Liver (tissue), 9 donors: ENCODE data around the gene TST. TPM values are rescaled to one million over a fixed set of nuclear protein-coding genes. Genes with fewer than 3 reads are reported as not detected.
A peak's percentile ranks its signal among the peaks of the same experiment; 100 is the strongest.

Experiments used
- DNase-seq: peaks from one replicate; pipeline ENCODE4 v3.0.0-alpha.2; 2017; ENCODE audit warnings: low spot score
- H3K27ac ChIP-seq, 2 donors: one replicate each; pipeline ENCODE4 v1.7.0; 2013; ENCODE audit warnings: inconsistent platforms in 2 of 2, low read length in 2 of 2, control low read depth in 1 of 2, low read depth in 1 of 2, mild to moderate bottlenecking in 1 of 2
- H3K27me3 ChIP-seq, 4 donors: one replicate each; pipeline versions ENCODE4 v1.6.1 to v1.7.0; 2013; ENCODE audit warnings: low read length in 3 of 4, inconsistent platforms in 1 of 4, mild to moderate bottlenecking in 1 of 4, moderate library complexity in 1 of 4; ENCODE audit not compliant: control insufficient read depth in 4 of 4, insufficient read depth in 4 of 4
- H3K36me3 ChIP-seq, 4 donors: one replicate each; pipeline versions ENCODE4 v1.6.1 to v1.7.0; 2013; ENCODE audit warnings: low read length in 3 of 4, mild to moderate bottlenecking in 3 of 4, low read depth in 1 of 4, moderate library complexity in 1 of 4; ENCODE audit not compliant: control insufficient read depth in 4 of 4, insufficient read depth in 3 of 4
- H3K4me1 ChIP-seq, 4 donors: one replicate each; pipeline versions ENCODE4 v1.6.1 to v1.7.0; 2013; ENCODE audit warnings: low read length in 3 of 4, mild to moderate bottlenecking in 3 of 4, moderate library complexity in 1 of 4; ENCODE audit not compliant: control insufficient read depth in 4 of 4, insufficient read depth in 4 of 4
- H3K4me3 ChIP-seq, 3 donors: one replicate each; pipeline versions ENCODE4 v1.6.1 to v1.7.0; 2013; ENCODE audit warnings: low read length in 3 of 3, control low read depth in 1 of 3, low read depth in 1 of 3, mild to moderate bottlenecking in 1 of 3
- H3K9ac ChIP-seq, 2 donors: one replicate each; pipeline ENCODE4 v1.7.0; 2013; ENCODE audit warnings: low read length in 2 of 2, mild to moderate bottlenecking in 2 of 2, moderate library complexity in 2 of 2, control low read depth in 1 of 2, low read depth in 1 of 2
- H3K9me3 ChIP-seq, 4 donors: one replicate each; pipeline versions ENCODE4 v1.6.1 to v1.7.0; 2013; ENCODE audit warnings: low read length in 3 of 4; ENCODE audit not compliant: control insufficient read depth in 4 of 4
- ATF3 ChIP-seq: IDR thresholded peaks from 2 replicates; pipeline ENCODE4 v1.6.1; 2016; ENCODE audit warnings: antibody characterized with exemption
- EGR1 ChIP-seq, 2 donors: IDR thresholded peaks; 2 replicates each; pipeline ENCODE4 v1.6.1; 2016 to 2018; ENCODE audit warnings: antibody characterized with exemption in 2 of 2, low read depth in 2 of 2
- FOXA1 ChIP-seq: IDR thresholded peaks from 2 replicates; pipeline ENCODE4 v1.6.1; 2016; ENCODE audit warnings: antibody characterized with exemption
- FOXA2 ChIP-seq: IDR thresholded peaks from 2 replicates; pipeline ENCODE4 v1.6.1; 2016; ENCODE audit warnings: antibody characterized with exemption
- GABPA ChIP-seq, 2 donors: IDR thresholded peaks in 1 of 2; conservative IDR thresholded peaks in 1 of 2; 2 replicates each; pipeline ENCODE4 v1.6.1; 2016; ENCODE audit warnings: antibody characterized with exemption in 2 of 2, mild to moderate bottlenecking in 1 of 2, moderate library complexity in 1 of 2
- HNF4A ChIP-seq, 2 donors: conservative IDR thresholded peaks; 2 replicates each; pipeline ENCODE4 v1.6.1; 2016; ENCODE audit warnings: antibody characterized with exemption in 2 of 2, mild to moderate bottlenecking in 2 of 2
- HNF4G ChIP-seq: IDR thresholded peaks from 2 replicates; pipeline ENCODE4 v1.6.1; 2016; ENCODE audit warnings: antibody characterized with exemption
- JUND ChIP-seq, 2 donors: IDR thresholded peaks; 2 replicates each; pipeline ENCODE4 v1.6.1; 2016; ENCODE audit warnings: antibody characterized with exemption in 2 of 2
- NR2F2 ChIP-seq: IDR thresholded peaks from 2 replicates; pipeline ENCODE4 v1.6.1; 2016; ENCODE audit warnings: antibody characterized with exemption
- RAD21 ChIP-seq, 2 donors: IDR thresholded peaks; 2 replicates each; pipeline ENCODE4 v1.6.1; 2016; ENCODE audit warnings: antibody characterized with exemption in 2 of 2, mild to moderate bottlenecking in 2 of 2
- REST ChIP-seq: IDR thresholded peaks from 2 replicates; pipeline ENCODE4 v1.6.1; 2016; ENCODE audit warnings: antibody characterized with exemption, mild to moderate bottlenecking
- RXRA ChIP-seq, 2 donors: IDR thresholded peaks; 2 replicates each; pipeline ENCODE4 v1.6.1; 2017 to 2018; ENCODE audit warnings: antibody characterized with exemption in 2 of 2, mild to moderate bottlenecking in 1 of 2
- SP1 ChIP-seq: IDR thresholded peaks from 2 replicates; pipeline ENCODE4 v1.6.1; 2018; ENCODE audit warnings: antibody characterized with exemption, mild to moderate bottlenecking
- TAF1 ChIP-seq: conservative IDR thresholded peaks from 2 replicates; pipeline ENCODE4 v1.6.1; 2016; ENCODE audit warnings: antibody characterized with exemption, mild to moderate bottlenecking
- YY1 ChIP-seq: IDR thresholded peaks from 2 replicates; pipeline ENCODE4 v1.6.1; 2016; ENCODE audit warnings: antibody characterized with exemption, mild to moderate bottlenecking
- ZBTB33 ChIP-seq: IDR thresholded peaks from 2 replicates; pipeline ENCODE4 v1.6.1; 2016; ENCODE audit warnings: antibody characterized with exemption
- WGBS: extraction: QIAGEN DNeasy Blood & Tissue Kit; methylation state at CpG from one replicate; pipeline ENCODE4 v1.1.7; 2013; 5-methylcytosine and 5-hydroxymethylcytosine counted together
- polyA plus RNA-seq, 2 donors: library from polyadenylated mRNA; stranded (reverse) in 1 of 2; unstranded in 1 of 2; fragments of 200-250 nt in 1 of 2; fragments of >200 nt in 1 of 2; fragmentation: Nextera tagmentation in 1 of 2; extraction: Ambion mirVana in 1 of 2; gene quantifications; one replicate each; pipeline versions ENCODE4 v1.2.1 to v1.2.3, GENCODE V29; 2013 to 2015
- total RNA-seq, 2 donors: library from RNA; depleted of rRNA; stranded (reverse); fragments of >200 nt; gene quantifications; one replicate each; pipeline ENCODE4 v1.2.3, GENCODE V29; 2014
- TF ChIP-seq, protein P1 (sequence below): IDR thresholded peaks from 2 replicates; pipeline ENCODE4 v1.6.1; 2016; ENCODE audit warnings: antibody characterized with exemption
- TF ChIP-seq, protein P2 (sequence below): fragments of 150-350 bp; IDR thresholded peaks from 2 replicates; pipeline ENCODE4 v1.5.1; 2017; ENCODE audit warnings: improper control_type of control experiment, low read depth, low read length; ENCODE audit not compliant: missing input control
- donor health status: healthy.
- donor health status: healthy.
- donor health status: healthy.
- donor health status: healthy.
- donor health status: healthy.

The TST gene
- total and polyA plus RNA-seq, 4 donors, result 186 to 404 (median 292) TPM

- Histone ChIP-seq H3K4me3 (no peak overlapping the region), H3K27ac (peak overlapping the region; percentile 40 to 45), H3K9ac (no peak overlapping the region), H3K9me3 (no peaks in the 10 kb centered on the region), H3K4me1 (peaks cover 26 to 81% (median 64%) of the 10 kb centered on the region in 4 donors), H3K36me3 (peaks cover 0 to 5% (median 0%) of the 10 kb centered on the region in 4 donors), H3K27me3 (no peaks in the 10 kb centered on the region)
- DNase-seq, result no peak
- 75% methylated on average over 4 of the region's 4 CpGs for WGBS
- TF ChIP-seq HNF4G, result no peak
- TF ChIP-seq FOXA1, result no peak
- TF ChIP-seq HNF4A (conservative IDR thresholded peaks at IDR 0.05), result no peak
- no peak for TF ChIP-seq JUND (IDR thresholded peaks at IDR 0.05)
- no peak for TF ChIP-seq ATF3
- no peak for TF ChIP-seq ZBTB33
- no peak for TF ChIP-seq REST
- TF ChIP-seq SP1, result no peak
- TF ChIP-seq TAF1, result no peak
- no peak for TF ChIP-seq YY1
Measured at GRCh38 chr22:37014415-37014806, 4.8 kb downstream of the TST start.

GRCh38 chr22:37012956-37013355, 6.3 kb downstream of the TST start:
- TF ChIP-seq TAF1 (no peak), SP1 (peak; percentile 20), NR2F2 (no peak), GABPA (IDR thresholded peaks at IDR 0.05 in 1 of 2, conservative IDR thresholded peaks at IDR 0.05 in 1 of 2) (no peak), YY1 (no peak), ZBTB33 (no peak), RXRA (IDR thresholded peaks at IDR 0.05) (peak; percentile 16 to 77), HNF4G (peak; percentile 10), FOXA2 (peak; percentile 43), JUND (IDR thresholded peaks at IDR 0.05) (peak in 1 of 2 donors; percentile 17), REST (peak; percentile 14), FOXA1 (no peak), ATF3 (no peak), RAD21 (IDR thresholded peaks at IDR 0.05) (no peak), EGR1 (IDR thresholded peaks at IDR 0.05; ENCODE audit: low read depth in 2 of 2) (no peak), HNF4A (conservative IDR thresholded peaks at IDR 0.05) (peak; percentile 78 to 92)
- TF ChIP-seq, protein P1, sequence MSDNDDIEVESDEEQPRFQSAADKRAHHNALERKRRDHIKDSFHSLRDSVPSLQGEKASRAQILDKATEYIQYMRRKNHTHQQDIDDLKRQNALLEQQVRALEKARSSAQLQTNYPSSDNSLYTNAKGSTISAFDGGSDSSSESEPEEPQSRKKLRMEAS, result peak; percentile 43
- TF ChIP-seq, protein P2, sequence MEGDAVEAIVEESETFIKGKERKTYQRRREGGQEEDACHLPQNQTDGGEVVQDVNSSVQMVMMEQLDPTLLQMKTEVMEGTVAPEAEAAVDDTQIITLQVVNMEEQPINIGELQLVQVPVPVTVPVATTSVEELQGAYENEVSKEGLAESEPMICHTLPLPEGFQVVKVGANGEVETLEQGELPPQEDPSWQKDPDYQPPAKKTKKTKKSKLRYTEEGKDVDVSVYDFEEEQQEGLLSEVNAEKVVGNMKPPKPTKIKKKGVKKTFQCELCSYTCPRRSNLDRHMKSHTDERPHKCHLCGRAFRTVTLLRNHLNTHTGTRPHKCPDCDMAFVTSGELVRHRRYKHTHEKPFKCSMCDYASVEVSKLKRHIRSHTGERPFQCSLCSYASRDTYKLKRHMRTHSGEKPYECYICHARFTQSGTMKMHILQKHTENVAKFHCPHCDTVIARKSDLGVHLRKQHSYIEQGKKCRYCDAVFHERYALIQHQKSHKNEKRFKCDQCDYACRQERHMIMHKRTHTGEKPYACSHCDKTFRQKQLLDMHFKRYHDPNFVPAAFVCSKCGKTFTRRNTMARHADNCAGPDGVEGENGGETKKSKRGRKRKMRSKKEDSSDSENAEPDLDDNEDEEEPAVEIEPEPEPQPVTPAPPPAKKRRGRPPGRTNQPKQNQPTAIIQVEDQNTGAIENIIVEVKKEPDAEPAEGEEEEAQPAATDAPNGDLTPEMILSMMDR, result no peak
- H3K4me3 ChIP-seq, result no peak overlapping the region
- 40% methylated on average over 10 of the region's 10 CpGs for WGBS
- DNase-seq, result no peak
- no peak overlapping the region for H3K9ac ChIP-seq
- H3K27ac ChIP-seq, result peak overlapping the region; percentile 68 to 70
- peaks cover 0 to 5% (median 0%) of the 10 kb centered on the region in 4 donors for H3K36me3 ChIP-seq
- no peaks in the 10 kb centered on the region for H3K9me3 ChIP-seq
- peaks cover 26 to 77% (median 60%) of the 10 kb centered on the region in 4 donors for H3K4me1 ChIP-seq
- no peaks in the 10 kb centered on the region for H3K27me3 ChIP-seq
